HG03095 (cell line): ENCODE data around the gene RIMS1.

ENCODE experiments used
- ATAC-seq: cut with Tn5 transposase; IDR thresholded peaks from one replicate; pipeline ENCODE4 v1.9.1; 2021; ENCODE audit warnings: moderate library complexity; ENCODE audit not compliant: unreplicated experiment

RIMS1 gene

DNA sequence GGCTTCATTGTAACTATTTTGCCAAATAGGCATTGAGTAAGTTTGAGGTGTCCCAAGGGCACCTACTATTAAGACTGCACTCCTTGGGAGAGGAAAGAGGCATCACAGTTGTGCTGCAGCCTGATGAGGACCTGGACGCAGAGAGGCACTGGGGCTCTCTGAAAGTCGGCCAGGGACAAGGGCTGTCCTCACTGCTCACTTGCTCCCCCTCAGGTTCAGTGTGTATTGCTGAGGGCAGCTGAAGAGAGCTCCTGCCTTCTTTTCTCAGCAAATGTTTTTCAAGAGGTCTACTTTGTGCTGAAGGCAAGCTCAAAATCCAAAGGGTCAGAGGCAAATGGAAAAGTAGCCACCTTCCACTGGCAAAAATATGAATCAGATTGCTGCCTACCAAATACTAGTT lies 331.8 kb downstream of the RIMS1 start:
- peak; percentile 92 for ATAC-seq

GRCh38 chr6:72219536-72219935 lies 333.2 kb downstream of the RIMS1 start:
- ATAC-seq: no peak

GRCh38 chr6:72238021-72238420 lies 351.7 kb downstream of the RIMS1 start:
- ATAC-seq: no peak

- no peak for ATAC-seq
Measured at GRCh38 chr6:72238900-72239299, 352.6 kb downstream of the RIMS1 start.

DNA sequence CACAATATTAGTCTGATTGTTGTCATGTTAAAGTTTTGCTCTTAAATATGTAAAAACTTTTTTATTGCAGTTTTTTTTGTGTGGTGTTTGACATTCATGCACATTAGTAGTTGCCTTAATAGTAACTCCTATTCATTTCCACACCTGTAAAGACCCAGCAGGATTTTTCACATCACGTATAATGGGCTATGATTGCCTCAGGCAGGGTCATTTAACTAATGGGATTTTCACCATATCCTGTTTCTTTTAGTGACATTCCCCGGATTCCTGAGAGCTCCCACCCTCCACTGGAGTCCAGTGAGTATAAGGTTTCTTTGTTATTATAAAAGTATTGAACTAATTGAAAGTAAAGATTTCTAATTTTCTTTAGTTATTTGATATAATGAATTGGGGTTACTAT lies 359.2 kb downstream of the RIMS1 start:
- no peak for ATAC-seq

GRCh38 chr6:72246926-72247325 lies 360.6 kb downstream of the RIMS1 start:
- no peak for ATAC-seq

DNA sequence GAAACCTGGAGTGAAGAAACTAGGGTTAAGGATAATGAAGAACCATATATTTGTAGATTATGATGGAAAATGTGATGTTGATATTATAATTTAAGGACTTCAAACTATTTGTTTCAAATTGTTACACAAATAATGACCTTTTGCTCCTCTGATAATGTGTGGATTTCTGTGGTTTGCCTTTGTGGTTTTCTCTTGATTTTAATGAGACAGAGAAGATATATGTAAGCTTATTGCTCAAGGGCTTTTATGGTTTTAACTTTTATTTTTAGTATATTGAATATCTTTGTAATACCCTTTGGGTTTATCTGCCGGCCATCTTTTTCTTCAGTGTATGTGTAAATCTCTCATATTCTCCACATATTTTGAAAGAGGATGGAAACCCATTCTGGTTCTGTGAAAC lies 362.3 kb downstream of the RIMS1 start:
- no peak for ATAC-seq

DNA sequence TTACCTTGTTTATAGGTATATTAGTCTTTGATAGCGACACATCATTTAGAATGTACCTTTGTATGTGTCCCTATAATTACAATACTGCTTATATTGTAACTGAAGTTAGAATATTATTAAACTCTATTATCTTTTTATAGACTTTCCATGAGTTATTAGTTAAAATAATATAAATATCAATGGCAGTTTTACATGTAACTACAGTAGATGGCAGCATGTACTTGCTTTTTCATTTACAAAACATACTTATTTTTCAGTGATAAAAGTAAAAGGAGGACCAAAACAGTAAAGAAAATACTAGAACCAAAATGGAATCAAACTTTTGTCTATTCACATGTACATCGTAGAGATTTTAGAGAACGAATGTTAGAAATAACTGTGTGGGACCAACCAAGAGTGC lies 364.3 kb downstream of the RIMS1 start:
- no peak for ATAC-seq

GRCh38 chr6:72260489-72260888 lies 374.1 kb downstream of the RIMS1 start:
- ATAC-seq: no peak

DNA sequence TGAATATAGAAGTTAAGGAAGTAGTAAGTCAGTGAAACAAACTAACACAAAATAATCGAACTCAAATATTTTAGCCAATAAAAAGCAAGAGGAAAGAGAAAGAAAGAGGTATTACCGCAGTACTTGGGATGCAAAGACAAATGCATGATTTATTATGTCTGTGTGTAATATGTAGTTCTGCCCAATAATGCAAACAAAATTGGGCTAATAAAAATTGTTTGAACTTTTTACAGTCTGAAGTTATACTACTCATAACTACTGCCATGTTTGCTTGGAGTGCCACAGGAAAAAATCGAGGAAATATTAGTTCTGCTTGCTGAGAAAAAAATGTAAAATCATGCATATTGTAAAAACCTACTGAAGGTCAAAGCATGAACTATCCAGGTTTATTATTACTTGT lies 375.2 kb downstream of the RIMS1 start:
- no peak for ATAC-seq

DNA sequence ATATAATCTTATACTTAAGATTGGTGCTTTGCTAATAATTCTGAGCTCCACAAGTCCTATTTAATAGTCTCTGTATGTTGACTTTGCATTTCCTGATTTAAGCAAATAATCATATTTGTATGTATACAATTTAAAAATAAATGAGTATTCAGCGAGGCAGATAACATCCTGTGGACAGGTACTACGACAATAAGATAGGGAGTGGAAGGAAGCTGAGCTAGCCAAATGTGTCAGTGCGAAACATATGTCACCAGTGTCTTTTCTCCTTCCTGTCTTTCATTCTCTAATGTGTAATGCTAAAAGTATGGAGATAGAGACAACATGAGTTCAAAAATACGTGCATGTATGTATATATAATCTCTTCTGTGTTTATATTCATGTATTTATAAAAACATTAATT lies 375.9 kb downstream of the RIMS1 start:
- ATAC-seq: no peak

- no peak for ATAC-seq
Measured at GRCh38 chr6:72267470-72267869, 381.1 kb downstream of the RIMS1 start.

DNA sequence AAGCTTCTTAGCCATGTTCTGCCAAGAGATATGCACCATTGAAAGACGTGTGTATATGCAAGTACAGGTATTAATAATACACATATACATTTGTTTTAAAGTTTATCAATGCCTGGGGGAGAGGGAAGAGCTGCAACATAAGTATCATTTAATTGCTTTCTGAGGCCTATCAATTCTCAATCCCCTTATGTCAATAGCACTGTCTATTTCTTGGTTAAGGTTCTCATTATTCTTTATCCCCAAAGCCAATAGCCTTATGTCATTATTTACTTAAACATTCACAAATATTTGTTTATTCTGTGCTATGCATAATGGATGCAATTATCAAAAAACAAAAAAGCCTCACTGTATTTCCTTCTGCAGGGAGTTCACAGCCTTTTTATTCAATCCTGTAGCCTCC lies 385.2 kb downstream of the RIMS1 start:
- no peak for ATAC-seq

GRCh38 chr6:72272958-72273357 lies 386.6 kb downstream of the RIMS1 start:
- no peak for ATAC-seq

DNA sequence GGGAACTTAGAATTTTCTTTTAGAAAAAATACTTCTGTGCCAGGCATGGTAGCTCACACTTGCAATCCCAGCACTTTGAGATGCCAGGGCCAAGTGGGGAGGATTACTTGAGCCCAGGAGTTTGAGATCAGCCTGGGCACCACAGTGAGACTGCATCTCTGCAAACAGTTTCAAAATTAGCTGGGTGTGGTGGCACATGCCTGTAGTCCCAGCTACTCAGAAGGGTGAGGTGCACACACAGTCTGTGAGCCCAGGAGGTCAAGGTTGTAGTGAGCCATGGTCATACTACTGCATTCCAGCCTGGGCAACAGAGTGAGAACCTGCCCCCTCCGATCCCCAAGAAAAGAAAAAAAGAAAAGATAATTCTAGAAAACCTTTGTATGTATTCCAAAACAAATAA lies 389.5 kb downstream of the RIMS1 start:
- ATAC-seq: no peak

DNA sequence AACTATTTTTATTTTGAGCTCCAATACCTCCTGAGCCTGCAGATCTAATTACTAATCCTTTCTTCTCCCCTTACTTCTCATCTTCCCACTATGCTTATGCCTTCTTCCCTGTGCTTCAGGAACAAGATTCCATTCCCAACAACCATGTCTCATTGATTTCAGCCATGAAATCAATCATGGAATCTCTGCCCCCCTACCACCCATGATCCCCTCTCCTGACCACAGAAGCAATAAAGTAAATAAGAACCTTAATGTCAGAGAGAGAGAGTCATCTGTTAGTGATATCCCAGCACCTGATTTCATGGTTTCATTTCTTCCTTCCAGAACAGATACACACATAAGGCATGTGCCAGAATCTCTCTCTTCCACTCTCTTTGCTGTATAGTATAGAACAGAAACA lies 395.9 kb downstream of the RIMS1 start:
- no peak for ATAC-seq

DNA sequence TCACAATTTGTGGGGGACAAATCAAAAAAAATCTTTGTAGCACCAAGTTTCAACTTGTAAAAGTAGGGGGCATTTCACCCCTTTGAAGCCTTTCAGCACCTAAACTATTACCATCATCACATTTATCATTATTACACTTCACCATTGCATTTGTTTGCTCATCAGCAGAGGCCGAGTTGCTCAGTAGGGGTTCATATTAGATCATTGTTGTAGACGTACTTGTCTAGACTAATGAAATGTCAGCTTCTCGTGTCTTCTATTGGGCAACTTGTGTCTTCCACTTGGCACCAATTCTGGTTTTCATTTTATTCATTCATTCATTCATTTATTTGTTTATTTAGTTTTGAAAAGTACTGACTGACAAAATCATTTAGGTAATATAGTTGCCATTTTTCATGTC lies 397.2 kb downstream of the RIMS1 start:
- ATAC-seq: no peak

GRCh38 chr6:72286911-72287311 lies 400.6 kb downstream of the RIMS1 start:
- no peak for ATAC-seq

- no peak for ATAC-seq
Measured at GRCh38 chr6:72287801-72288200, 401.5 kb downstream of the RIMS1 start.

GRCh38 chr6:72288592-72288991 lies 402.2 kb downstream of the RIMS1 start:
- ATAC-seq: no peak

- ATAC-seq: no peak
Measured at GRCh38 chr6:72290620-72291019, 404.3 kb downstream of the RIMS1 start.

DNA sequence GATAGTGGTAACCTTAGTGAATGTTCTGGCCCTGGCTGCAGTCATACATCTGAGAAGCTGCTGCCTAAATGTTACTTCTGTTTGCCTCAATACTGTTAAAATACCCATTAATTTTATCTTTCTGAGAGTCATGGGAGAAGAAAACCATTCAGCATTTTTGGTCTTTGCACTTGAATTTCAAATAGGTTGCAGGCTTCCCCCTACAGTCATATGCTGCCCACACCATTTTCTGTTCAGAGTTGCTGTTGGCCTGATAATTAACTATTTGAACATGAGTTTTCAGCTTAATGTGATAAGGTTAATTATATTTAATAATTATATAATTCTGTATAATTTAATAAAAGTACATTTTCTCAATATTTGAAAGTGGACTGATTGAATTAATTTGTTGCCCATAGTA lies 410.0 kb downstream of the RIMS1 start:
- ATAC-seq: no peak

DNA sequence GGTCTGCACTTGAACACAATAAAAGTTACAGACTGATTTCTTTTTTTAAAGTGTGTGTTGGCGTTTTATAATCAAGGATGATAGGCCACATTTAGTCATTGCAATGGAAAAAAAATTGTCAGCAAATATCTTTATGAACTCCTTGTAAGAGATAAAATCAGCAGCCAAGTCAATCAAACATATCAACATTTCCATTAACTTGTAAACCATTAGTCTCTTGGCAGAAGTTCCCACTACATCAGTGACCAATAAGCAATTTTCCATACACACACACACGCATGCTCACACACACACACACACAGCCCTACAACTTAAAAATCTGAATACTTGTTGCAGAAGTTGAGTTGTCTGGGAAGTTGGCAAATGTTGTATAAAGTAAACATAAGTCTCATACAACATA lies 419.6 kb downstream of the RIMS1 start:
- ATAC-seq: no peak
